SH-SY5Y (cell line): ENCODE measurements around the gene IL20RB.

Experiments used
- GATA2 ChIP-seq: IDR thresholded peaks from 2 replicates; pipeline ENCODE4 v1.6.1; 2011; ENCODE audit warnings: mild to moderate bottlenecking, low read depth, low read length
- GATA3 ChIP-seq: IDR thresholded peaks from 2 replicates; pipeline ENCODE4 v1.6.1; 2011; ENCODE audit warnings: low read depth, mild to moderate bottlenecking, low read length, moderate library complexity

DNA sequence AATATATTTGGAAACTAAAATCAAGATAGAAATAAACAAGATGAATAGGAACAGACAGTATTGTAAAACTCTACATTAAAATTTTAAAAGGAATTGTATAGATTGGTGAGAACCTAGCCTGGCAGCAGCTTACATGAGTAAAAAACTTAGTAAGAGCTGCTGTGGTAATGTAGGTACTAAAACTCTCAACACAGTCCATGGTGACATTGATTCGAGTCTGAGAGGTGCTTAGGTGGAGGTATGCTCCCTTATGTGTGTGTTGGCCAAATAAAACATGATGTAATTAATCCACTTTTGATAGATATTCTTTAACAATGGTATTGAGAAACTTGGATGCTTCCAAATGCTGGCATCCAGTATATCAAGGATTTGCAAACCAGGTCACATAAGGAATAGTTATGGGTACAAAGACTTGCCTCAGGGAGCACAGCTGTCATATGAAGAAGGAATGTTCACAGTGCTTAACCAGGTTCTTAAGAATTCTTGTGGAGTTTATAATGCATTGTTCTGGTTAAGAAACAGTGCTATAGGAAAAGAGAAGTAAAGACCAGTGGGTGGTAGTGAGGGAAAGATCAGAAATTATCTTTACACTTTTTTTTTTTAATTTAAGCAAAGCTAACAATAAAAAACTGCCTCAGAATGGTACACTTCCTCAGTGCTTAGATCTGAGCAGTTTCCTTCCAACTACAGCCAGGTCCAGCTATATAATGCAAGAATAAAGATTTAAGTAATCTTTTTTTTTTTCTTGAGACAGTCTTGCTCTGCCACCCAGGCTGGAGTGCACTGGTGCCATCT lies 24.6 kb upstream of the IL20RB start:
- TF ChIP-seq GATA3 (no peak), GATA2 (no peak)
